Colonic mucosa (tissue), 4 donors: ENCODE results near the gene RMND1. TPM values are rescaled to one million over a fixed set of nuclear protein-coding genes. Genes with fewer than 3 reads are reported as not detected.

Experiments
- DNase-seq: peaks from one replicate; pipeline ENCODE4 v3.0.0-alpha.2; 2020
- H3K27ac ChIP-seq: fragments of 200-600 bp; one replicate; pipeline ENCODE4 v1.8.0; 2021
- H3K27me3 ChIP-seq: fragments of 200-600 bp; one replicate; pipeline ENCODE4 v1.8.0; 2021
- H3K36me3 ChIP-seq: fragments of 200-600 bp; one replicate; pipeline ENCODE4 v1.8.0; 2021
- H3K4me1 ChIP-seq: fragments of 200-600 bp; one replicate; pipeline ENCODE4 v1.8.0; 2021; ENCODE audit warnings: mild to moderate bottlenecking
- H3K4me3 ChIP-seq: fragments of 200-600 bp; one replicate; pipeline ENCODE4 v1.8.0; 2021
- H3K9ac ChIP-seq, 2 donors: one replicate each; pipeline ENCODE4 v1.7.0; 2013; ENCODE audit warnings: control low read depth in 2 of 2, low read depth in 2 of 2, low read length in 2 of 2
- H3K9me3 ChIP-seq: fragments of 200-600 bp; one replicate; pipeline ENCODE4 v1.8.0; 2021
- intact Hi-C: fragments of 100-400 bp; cut with DNase I; formaldehyde crosslinking; loops from one replicate; pipeline ENCODE4 v1.14.1; 2022
- total RNA-seq, 2 donors: library from RNA; stranded (reverse); fragmentation: NEBNext Ultra II Directional in 1 of 2; extraction: Animal tissue kit (Norgen Biotek cat#: 25700) in 1 of 2; gene quantifications; one replicate each; pipeline ENCODE4 v1.2.1, GENCODE V29; 2021
- TF ChIP-seq, protein P1 (sequence below): fragments of 200-600 bp; IDR thresholded peaks from one replicate; pipeline ENCODE4 v1.8.0; 2022; ENCODE audit warnings: antibody characterized with exemption, mild to moderate bottlenecking
- donor health status: healthy.
- donor health status: DM: no; HTN: no; CAD: no.
- donor health status: DM: no; HTN: no; CAD: no.

Gene RMND1
- total RNA-seq, 2 donors from 2014 or later = 20.3 to 20.4 TPM

DNA sequence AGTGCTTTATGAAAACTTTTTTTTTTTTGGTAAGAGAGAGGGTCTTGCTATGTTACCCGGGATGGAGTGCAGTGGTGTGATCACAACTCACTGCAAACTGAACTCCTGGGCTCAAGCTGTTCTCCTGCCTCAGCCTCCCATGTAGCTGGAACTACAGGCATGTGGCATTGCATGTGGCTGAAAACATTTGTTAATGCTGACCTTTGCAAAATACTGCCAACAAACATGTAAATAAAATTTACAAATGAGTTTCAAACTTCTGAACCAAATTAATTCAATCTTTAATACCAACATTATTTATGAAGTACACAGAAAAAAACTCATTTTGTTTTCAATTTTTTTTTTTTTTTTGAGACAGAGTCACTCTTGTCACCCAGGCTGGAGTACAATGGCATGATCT is 34.4 kb downstream of the RMND1 start:
- peaks cover 4% of the 10 kb centered on the region for H3K36me3 ChIP-seq

DNA sequence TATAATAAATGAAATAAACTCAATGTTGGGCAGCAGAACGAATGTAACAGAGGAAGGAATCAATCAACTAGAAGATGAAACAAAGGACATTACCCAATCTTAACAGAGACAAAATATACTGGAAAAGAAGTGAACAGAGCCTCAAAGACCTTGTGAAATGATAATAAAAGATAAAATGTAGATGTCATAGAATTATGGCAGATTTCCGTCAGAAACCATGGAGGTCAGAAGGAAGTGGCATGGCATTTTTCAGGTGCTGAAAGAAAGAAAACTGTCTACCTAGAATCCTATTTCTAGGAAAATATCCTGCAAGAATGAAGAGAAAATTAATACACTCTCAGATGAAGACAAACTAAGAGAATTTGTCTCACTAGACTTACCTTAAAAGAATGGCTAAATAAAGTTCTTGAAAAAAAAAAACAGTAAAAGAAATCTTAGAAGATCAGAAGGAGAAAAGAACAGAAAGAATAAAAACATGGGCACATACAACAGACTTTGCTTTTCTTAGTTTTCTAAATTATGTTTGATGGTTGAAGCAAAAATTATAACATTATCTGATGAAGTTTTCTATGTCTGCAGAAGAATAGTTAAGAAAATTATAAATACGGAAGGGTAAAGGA is 37.2 kb downstream of the RMND1 start:
- TF ChIP-seq, protein P1, sequence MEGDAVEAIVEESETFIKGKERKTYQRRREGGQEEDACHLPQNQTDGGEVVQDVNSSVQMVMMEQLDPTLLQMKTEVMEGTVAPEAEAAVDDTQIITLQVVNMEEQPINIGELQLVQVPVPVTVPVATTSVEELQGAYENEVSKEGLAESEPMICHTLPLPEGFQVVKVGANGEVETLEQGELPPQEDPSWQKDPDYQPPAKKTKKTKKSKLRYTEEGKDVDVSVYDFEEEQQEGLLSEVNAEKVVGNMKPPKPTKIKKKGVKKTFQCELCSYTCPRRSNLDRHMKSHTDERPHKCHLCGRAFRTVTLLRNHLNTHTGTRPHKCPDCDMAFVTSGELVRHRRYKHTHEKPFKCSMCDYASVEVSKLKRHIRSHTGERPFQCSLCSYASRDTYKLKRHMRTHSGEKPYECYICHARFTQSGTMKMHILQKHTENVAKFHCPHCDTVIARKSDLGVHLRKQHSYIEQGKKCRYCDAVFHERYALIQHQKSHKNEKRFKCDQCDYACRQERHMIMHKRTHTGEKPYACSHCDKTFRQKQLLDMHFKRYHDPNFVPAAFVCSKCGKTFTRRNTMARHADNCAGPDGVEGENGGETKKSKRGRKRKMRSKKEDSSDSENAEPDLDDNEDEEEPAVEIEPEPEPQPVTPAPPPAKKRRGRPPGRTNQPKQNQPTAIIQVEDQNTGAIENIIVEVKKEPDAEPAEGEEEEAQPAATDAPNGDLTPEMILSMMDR = no peak
- Histone ChIP-seq H3K27me3 (no peaks in the 10 kb centered on the region), H3K9me3 (no peaks in the 10 kb centered on the region), H3K27ac (no peak overlapping the region), H3K36me3 (peaks cover 4% of the 10 kb centered on the region), H3K9ac (no peak overlapping the region), H3K4me3 (no peak overlapping the region), H3K4me1 (no peaks in the 10 kb centered on the region)
- DNase-seq = no peak
- intact Hi-C loops = no loop called here

More for the DNA sequence above, 34.4 kb downstream of the RMND1 start:
- H3K4me3 ChIP-seq = no peak overlapping the region
- no peak for DNase-seq
- TF ChIP-seq, protein P1 = no peak
- H3K9me3 ChIP-seq = no peaks in the 10 kb centered on the region
- no peaks in the 10 kb centered on the region for H3K4me1 ChIP-seq
- no peaks in the 10 kb centered on the region for H3K27me3 ChIP-seq
- no peak overlapping the region for H3K9ac ChIP-seq
- intact Hi-C loops = no loop called here
- H3K27ac ChIP-seq = no peak overlapping the region

DNA sequence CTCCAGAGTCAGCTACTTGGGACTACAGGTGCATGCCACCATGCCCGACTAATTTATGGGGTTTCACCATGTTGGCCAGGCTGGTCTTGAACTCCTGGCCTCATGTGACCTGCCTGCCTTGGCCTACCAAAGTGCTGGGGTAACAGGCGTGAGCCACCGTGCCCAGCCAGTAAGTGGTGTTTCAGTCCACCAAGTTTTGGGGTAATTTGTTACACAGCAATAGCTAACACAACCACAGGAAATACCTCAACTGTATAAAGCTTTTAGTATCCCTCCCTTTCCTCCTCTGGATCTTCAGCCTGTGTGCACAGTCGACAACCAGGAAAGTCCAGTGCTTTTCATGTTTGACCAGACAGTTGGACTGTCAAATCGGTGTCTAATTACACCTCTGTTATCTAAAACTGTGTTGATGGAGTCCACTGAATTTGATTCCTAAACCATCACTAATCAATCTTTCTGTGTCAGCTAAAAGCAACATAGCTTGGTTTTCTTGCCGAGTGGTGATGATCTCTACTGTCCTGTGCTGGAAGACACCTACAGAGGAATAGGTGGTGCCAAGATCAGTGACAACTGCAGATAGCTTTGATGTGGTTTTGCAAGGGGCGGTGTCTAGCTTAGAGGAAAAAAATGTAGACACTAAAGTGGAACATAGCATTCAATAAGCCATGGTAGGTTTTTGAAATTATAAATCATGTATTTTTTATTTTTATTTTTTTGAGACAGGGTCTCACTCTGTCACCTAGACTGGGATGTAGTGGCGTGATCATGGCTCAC is 38.4 kb downstream of the RMND1 start:
- no peak for DNase-seq
- intact Hi-C loops = no loop called here

DNA sequence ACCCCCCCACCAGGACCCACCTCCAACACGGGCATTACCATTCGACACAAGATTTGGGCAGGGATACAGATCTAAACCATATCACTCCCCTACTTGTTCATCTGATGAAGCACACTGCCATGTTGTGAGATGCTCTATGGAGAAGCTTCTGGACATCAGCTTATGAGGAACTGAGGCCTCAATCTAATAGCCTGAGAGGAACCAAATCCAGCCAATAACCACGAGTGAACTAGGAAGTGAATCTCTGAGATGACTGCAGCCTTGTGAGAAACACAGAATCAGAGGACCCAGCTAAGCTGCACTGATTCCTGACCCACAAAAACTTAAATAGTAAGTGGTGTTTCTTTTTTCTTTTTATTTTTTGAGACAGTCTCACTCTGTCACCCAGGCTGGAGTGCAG is 39.0 kb downstream of the RMND1 start:
- H3K27ac ChIP-seq = no peak overlapping the region
- H3K4me1 ChIP-seq = no peaks in the 10 kb centered on the region
- H3K9ac ChIP-seq = no peak overlapping the region
- DNase-seq = no peak
- no peaks in the 10 kb centered on the region for H3K9me3 ChIP-seq
- H3K27me3 ChIP-seq = no peaks in the 10 kb centered on the region
- intact Hi-C loops = no loop called here
- TF ChIP-seq, protein P1 = no peak
- no peaks in the 10 kb centered on the region for H3K36me3 ChIP-seq
- H3K4me3 ChIP-seq = no peak overlapping the region

More for the DNA sequence above, 38.4 kb downstream of the RMND1 start:
- H3K9me3 ChIP-seq = no peaks in the 10 kb centered on the region
- no peaks in the 10 kb centered on the region for H3K4me1 ChIP-seq
- no peaks in the 10 kb centered on the region for H3K27me3 ChIP-seq
- no peak overlapping the region for H3K9ac ChIP-seq
- no peak overlapping the region for H3K27ac ChIP-seq
- TF ChIP-seq, protein P1 = no peak
- H3K36me3 ChIP-seq = no peaks in the 10 kb centered on the region
- H3K4me3 ChIP-seq = no peak overlapping the region

DNA sequence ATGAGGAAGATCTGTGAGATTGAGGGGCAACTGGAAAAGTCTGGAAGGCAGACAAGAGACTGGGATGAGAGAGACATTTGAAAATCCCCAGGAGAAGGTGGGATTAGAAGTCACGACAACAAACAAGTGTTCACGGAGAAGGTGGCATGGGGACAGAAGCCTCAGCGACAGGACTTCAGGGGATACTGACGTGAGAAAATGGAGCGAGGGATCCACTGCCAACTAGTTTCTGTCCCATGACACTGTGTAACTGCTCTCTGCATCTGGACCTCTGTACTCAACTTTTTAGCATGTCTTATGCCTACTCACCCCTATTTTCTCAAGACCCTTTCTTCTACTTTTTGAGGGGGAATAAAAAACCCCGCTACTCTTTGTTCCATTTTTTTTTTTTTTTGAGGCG is 42.2 kb downstream of the RMND1 start:
- no peaks in the 10 kb centered on the region for H3K36me3 ChIP-seq
- intact Hi-C loops = loop anchor here (5.0 kb wide), 1 partner anchor 68 kb away; no protein-coding TSS in a partner anchor
- no peak overlapping the region for H3K4me3 ChIP-seq

More for the DNA sequence above, 42.2 kb downstream of the RMND1 start:
- Histone ChIP-seq H3K27me3 (no peaks in the 10 kb centered on the region), H3K27ac (no peak overlapping the region), H3K9ac (no peak overlapping the region), H3K9me3 (no peaks in the 10 kb centered on the region), H3K4me1 (no peaks in the 10 kb centered on the region)
- no peak for DNase-seq
- TF ChIP-seq, protein P1 = no peak
